ENCODE data around the gene BACE1.
"Not testable (repeated sequence)": the region's sequence is repeated elsewhere in the genome, so short reads cannot be mapped to it uniquely, and the experiment has no call there.

BACE1 gene

GRCh38 chr11:117273550-117274289 lies 42.3 kb downstream of the BACE1 start:
- DNase-seq (ENCODE audit: low read depth) = no peak

DNA sequence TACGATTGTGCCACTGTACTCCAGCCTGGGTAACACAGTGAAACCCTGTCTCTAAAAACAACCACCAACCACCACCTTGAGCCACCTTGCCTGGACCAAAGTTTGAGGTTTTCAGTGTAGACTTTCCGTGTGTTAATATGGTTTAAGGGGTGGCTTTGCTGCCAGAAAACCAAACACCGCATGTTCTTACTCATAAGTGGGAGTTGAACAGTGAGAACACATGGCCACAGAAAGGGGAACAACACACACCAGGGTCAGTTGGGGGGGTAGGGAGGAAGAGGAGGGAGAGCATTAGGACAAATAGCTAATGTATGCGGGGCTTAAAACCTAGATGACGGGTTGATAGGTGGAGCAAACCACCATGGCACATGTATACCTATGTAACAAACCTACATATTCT lies 43.9 kb downstream of the BACE1 start:
- not testable (repeated sequence) for DNase-seq (ENCODE audit: low read depth)

DNA sequence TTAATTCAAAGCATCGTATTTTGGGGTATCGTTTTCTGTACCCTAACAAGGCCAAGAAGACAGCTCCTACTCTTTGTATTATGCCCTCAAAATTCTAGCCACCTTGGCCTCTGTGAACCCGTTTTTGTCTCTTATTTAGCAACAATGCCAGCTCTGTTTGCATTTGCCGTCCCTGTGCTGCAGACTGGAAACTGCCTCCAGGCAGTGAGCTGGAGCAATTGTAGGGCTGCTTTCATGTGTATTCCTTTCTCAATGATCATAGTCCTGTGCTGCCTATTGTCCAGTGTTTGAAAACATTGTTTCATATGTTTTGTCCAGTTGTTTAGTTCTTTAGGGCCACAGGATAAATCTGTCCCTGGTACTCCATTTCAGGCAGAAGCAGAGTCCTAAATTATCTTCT lies 44.8 kb downstream of the BACE1 start:
- DNase-seq (ENCODE audit: low read depth) = no peak

- no peak for DNase-seq (ENCODE audit: low read depth)
These were observed 46.2 kb downstream of the BACE1 start for GRCh38 chr11:117269856-117270255.

GRCh38 chr11:117265745-117266144 lies 50.3 kb downstream of the BACE1 start:
- DNase-seq (ENCODE audit: low read depth) = no peak

DNA sequence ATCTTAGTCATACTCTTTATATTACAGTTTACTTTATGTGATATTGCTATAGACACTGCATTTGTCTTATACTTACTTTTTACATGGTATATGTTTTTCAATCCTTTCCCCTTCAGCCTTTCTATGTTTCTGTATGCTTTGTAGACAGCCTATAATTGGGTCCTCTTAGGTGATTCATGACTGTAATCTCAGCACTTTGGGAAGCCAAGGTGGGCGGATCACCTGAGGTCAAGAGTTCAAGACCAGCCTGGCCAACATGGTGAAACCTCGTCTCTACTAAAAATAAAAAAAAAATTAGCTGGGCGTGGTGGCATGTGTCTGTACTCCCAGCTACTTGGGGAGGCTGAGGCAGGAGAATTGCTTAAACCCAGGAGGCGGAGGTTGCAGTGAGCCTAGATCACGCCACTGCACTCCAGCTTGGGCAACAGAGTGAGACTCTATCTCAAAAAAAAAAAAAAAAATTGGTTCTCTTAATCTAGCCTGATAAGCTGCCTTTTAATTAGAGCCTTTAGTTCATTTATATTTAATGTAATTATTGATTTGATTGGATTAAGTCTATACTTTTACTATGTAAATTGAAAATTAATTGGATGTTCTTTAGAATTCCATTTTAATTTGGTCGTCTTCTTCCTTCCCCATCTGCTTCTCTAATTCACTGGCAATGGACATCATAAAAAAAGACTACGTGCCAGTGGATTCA lies 51.3 kb downstream of the BACE1 start:
- not testable (repeated sequence) for DNase-seq (ENCODE audit: low read depth)

DNA sequence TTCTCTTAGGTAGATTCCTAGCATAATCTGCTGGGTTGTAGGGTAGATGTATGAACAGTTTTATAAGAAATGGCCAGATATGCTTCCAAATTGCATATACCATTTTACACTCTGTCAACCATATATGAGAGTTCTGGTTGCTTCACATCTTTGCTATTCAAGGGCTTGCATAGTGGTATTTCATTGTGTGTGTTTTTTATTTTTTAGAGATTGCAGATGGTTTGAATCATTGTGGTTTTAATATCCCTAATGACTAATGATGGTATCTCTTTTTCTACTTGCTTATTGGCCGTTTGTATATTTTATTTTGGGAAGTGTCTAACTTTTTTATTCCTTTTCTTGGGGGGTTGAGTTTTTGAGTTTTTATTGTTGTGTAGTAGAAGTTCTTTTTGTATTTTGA lies 56.6 kb downstream of the BACE1 start:
- no peak for DNase-seq (ENCODE audit: low read depth)

- no peak for DNase-seq (ENCODE audit: low read depth)
These were observed 57.5 kb downstream of the BACE1 start for GRCh38 chr11:117258576-117258975.

- DNase-seq (ENCODE audit: low read depth) = no peak
These were observed 59.5 kb downstream of the BACE1 start for GRCh38 chr11:117256573-117256972.

DNA sequence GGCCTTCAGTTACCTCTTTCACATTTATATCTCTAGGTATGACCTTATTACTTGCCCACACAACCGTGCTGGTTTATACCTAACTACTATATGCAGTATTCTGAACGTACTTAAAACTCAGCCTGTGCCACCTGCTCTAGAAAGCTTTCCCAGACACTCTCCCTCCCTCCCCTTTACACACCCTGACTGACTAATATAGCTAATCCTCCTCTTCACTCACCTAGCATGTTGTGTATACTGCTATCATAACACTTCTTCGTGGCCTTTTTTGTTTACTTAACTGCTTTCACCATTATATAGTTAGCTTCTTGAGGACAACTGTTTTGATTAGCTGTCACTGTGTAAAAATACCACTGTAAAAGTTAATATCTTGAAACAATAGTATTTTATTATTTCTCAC lies 60.1 kb downstream of the BACE1 start:
- no peak for DNase-seq (ENCODE audit: low read depth)

DNA sequence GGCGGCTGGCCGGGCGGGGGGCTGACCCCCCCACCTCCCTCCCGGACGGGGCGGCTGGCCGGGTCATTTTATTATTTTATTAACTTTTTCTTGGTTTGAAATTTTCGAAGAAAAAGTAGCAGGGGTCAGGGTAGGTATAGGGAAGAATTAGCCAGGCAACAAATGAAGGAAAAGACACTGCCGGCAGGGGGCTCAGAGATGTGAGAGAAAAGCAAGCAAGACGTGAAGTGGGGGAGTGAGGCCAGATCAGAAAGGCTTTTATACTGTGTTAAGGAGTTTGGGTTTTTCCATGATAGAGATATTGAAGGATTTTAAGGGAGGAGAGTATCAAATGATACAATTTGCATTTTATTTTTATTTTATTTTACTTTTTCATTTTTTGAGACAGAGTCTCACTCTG lies 64.5 kb downstream of the BACE1 start:
- no peak for DNase-seq (ENCODE audit: low read depth)

- DNase-seq (ENCODE audit: low read depth) = no peak
These were observed 66.5 kb downstream of the BACE1 start for GRCh38 chr11:117249571-117249970.

GRCh38 chr11:117248341-117248740 lies 67.7 kb downstream of the BACE1 start:
- DNase-seq (ENCODE audit: low read depth) = no peak

DNA sequence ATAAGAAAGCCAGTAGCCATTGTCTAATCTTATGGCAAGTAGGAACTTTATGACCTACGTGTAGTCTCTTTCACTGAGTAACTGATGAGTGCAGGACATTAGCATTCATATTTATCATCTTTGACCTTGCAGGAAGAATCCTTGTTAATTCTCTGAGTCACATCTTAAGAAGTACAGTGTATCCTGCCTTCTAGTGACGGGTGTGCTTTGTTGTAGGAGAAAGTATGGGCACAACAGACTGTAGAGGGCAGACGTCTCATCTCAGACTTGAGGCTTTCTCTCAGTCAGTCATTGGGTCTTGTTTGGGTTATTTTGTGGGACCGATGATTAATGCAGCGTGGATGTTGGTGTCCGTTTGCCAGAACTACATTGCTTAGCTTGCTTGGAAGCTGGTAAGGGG lies 76.8 kb downstream of the BACE1 start:
- no peak for DNase-seq (ENCODE audit: low read depth)

- DNase-seq (ENCODE audit: low read depth) = no peak
These were observed 77.8 kb downstream of the BACE1 start for GRCh38 chr11:117238221-117238620.
